Astrocyte (in vitro differentiated cells and primary cell): ENCODE data around the gene TBX2. TPM values are rescaled to one million over a fixed set of nuclear protein-coding genes. Genes with fewer than 3 reads are reported as not detected.

Experiments
- DNase-seq: peaks from one replicate; pipeline ENCODE4 v3.0.0-alpha.2; 2010; ENCODE audit warnings: low read depth
- FAIRE-seq: peaks from 2 replicates; lab custom pipeline; 2011; peaks lifted over from hg19 to GRCh38; lab: Jason Lieb, UNC
- H2AFZ ChIP-seq: 2 replicates; pipeline ENCODE4 v1.6.0; 2012; ENCODE audit warnings: low read depth, low read length, inconsistent platforms
- H3K27ac ChIP-seq: 2 replicates; pipeline ENCODE4 v1.5.1; 2011; ENCODE audit warnings: low read depth, low read length, inconsistent platforms
- H3K27me3 ChIP-seq: 2 replicates; pipeline ENCODE4 v1.6.0; 2011; ENCODE audit warnings: low read length, inconsistent platforms; ENCODE audit not compliant: insufficient read depth
- H3K36me3 ChIP-seq: 2 replicates; pipeline ENCODE4 v1.5.1; 2011; ENCODE audit warnings: low read length, inconsistent platforms; ENCODE audit not compliant: insufficient read depth
- H3K4me1 ChIP-seq: 2 replicates; pipeline ENCODE4 v1.5.1; 2011; ENCODE audit warnings: low read length, inconsistent platforms; ENCODE audit not compliant: insufficient read depth
- H3K4me2 ChIP-seq: 2 replicates; pipeline ENCODE4 v1.6.0; 2012; ENCODE audit warnings: low read length, inconsistent platforms
- H3K4me3 ChIP-seq: 2 replicates; pipeline ENCODE4 v1.5.1; 2011; ENCODE audit warnings: low read depth, mild to moderate bottlenecking, low read length, inconsistent platforms; ENCODE audit not compliant: insufficient read depth
- H3K79me2 ChIP-seq: 2 replicates; pipeline ENCODE4 v1.6.0; 2012; ENCODE audit warnings: mild to moderate bottlenecking, low read length, inconsistent platforms; ENCODE audit not compliant: insufficient read depth
- H3K9ac ChIP-seq: 2 replicates; pipeline ENCODE4 v1.6.0; 2012; ENCODE audit warnings: mild to moderate bottlenecking, low read length, inconsistent platforms
- H3K9me3 ChIP-seq: 2 replicates; pipeline ENCODE4 v1.5.1; 2012; ENCODE audit warnings: low read depth, mild to moderate bottlenecking, low read length, inconsistent platforms; ENCODE audit not compliant: insufficient read depth
- H4K20me1 ChIP-seq: 2 replicates; pipeline ENCODE4 v1.6.0; 2012; ENCODE audit warnings: low read length, inconsistent platforms; ENCODE audit not compliant: insufficient read depth
- H3K27ac Mint-ChIP-seq: one replicate; pipeline ENCODE4 v1.8.0; 2021; ENCODE audit warnings: mild to moderate bottlenecking, mixed read lengths; ENCODE audit not compliant: unreplicated experiment
- H3K27me3 Mint-ChIP-seq: one replicate; pipeline ENCODE4 v1.8.0; 2021; ENCODE audit warnings: low read depth, mixed read lengths; ENCODE audit not compliant: unreplicated experiment
- H3K36me3 Mint-ChIP-seq: one replicate; pipeline ENCODE4 v1.8.0; 2021; ENCODE audit warnings: low read depth, mixed read lengths; ENCODE audit not compliant: unreplicated experiment
- H3K4me1 Mint-ChIP-seq: one replicate; pipeline ENCODE4 v1.8.0; 2021; ENCODE audit warnings: low read depth, mixed read lengths; ENCODE audit not compliant: unreplicated experiment
- H3K4me3 Mint-ChIP-seq: one replicate; pipeline ENCODE4 v1.8.0; 2021; ENCODE audit warnings: mild to moderate bottlenecking, moderate library complexity, mixed read lengths; ENCODE audit not compliant: unreplicated experiment
- H3K9me3 Mint-ChIP-seq: one replicate; pipeline ENCODE4 v1.8.0; 2021; ENCODE audit warnings: mild to moderate bottlenecking, mixed read lengths; ENCODE audit not compliant: unreplicated experiment
- CTCF ChIP-seq: IDR thresholded peaks from 2 replicates; pipeline ENCODE4 v1.5.1; 2011; ENCODE audit warnings: low read depth, mild to moderate bottlenecking, inconsistent platforms, low read length, moderate library complexity; ENCODE audit not compliant: insufficient read depth
- EZH2 ChIP-seq: IDR thresholded peaks from 2 replicates; pipeline ENCODE4 v1.6.1; 2012; ENCODE audit warnings: mild to moderate bottlenecking, low read length, inconsistent platforms; ENCODE audit not compliant: insufficient read depth
- total RNA-seq: library from RNA; stranded (reverse); gene quantifications from 2 replicates; pipeline ENCODE4 v1.2.1, GENCODE V29; 2021

TBX2 gene
- total RNA-seq, 1 donor from 2014 or later: 0.50 TPM

GRCh38 chr17:61442878-61443474 is 43.3 kb downstream of the TBX2 start:
- Histone ChIP-seq H2AFZ (no peak overlapping the region), H3K4me2 (no peak overlapping the region)
- H3K27me3 Mint-ChIP-seq: peaks cover 38% of the 10 kb centered on the region

GRCh38 chr17:61443475-61443882 is 43.8 kb downstream of the TBX2 start:
- Histone ChIP-seq H3K4me2 (no peak overlapping the region), H3K27ac (no peak overlapping the region), H3K27me3 (peaks cover 24% of the 10 kb centered on the region), H3K36me3 (no peaks in the 10 kb centered on the region), H3K9me3 (no peaks in the 10 kb centered on the region), H3K9ac (no peak overlapping the region), H2AFZ (no peak overlapping the region), H3K4me3 (no peak overlapping the region), H3K79me2 (no peaks in the 10 kb centered on the region), H4K20me1 (no peaks in the 10 kb centered on the region), H3K4me1 (peaks cover 2% of the 10 kb centered on the region)
- peaks cover 10% of the 10 kb centered on the region for H3K9me3 Mint-ChIP-seq
- H3K36me3 Mint-ChIP-seq: peaks cover 3% of the 10 kb centered on the region
- H3K27me3 Mint-ChIP-seq: peaks cover 43% of the 10 kb centered on the region
- DNase-seq (no peak), FAIRE-seq (no peak)
- no peak for TF ChIP-seq EZH2
- no peak for TF ChIP-seq CTCF
- H3K27ac Mint-ChIP-seq: no peak overlapping the region
- no peak overlapping the region for H3K4me3 Mint-ChIP-seq
- H3K4me1 Mint-ChIP-seq: no peaks in the 10 kb centered on the region

More at GRCh38 chr17:61442878-61443474, 43.3 kb downstream of the TBX2 start:
- no peak for FAIRE-seq
- TF ChIP-seq CTCF: no peak
- no peak for TF ChIP-seq EZH2
- no peak overlapping the region for H3K4me3 Mint-ChIP-seq
- no peak overlapping the region for H3K27ac Mint-ChIP-seq
- H3K27me3 ChIP-seq: peaks cover 27% of the 10 kb centered on the region
- no peak for DNase-seq
- no peaks in the 10 kb centered on the region for H3K36me3 ChIP-seq
- peaks cover 3% of the 10 kb centered on the region for H3K9me3 ChIP-seq
- peaks cover 10% of the 10 kb centered on the region for H3K9me3 Mint-ChIP-seq
- no peak overlapping the region for H3K9ac ChIP-seq
- no peak overlapping the region for H3K27ac ChIP-seq
- no peaks in the 10 kb centered on the region for H4K20me1 ChIP-seq
- peaks cover 3% of the 10 kb centered on the region for H3K36me3 Mint-ChIP-seq
- H3K4me1 Mint-ChIP-seq: no peaks in the 10 kb centered on the region
- no peaks in the 10 kb centered on the region for H3K79me2 ChIP-seq
- peaks cover 2% of the 10 kb centered on the region for H3K4me1 ChIP-seq
- H3K4me3 ChIP-seq: no peak overlapping the region

- no peak overlapping the region for H3K4me2 ChIP-seq
- H3K27ac ChIP-seq: no peak overlapping the region
- peaks cover 10% of the 10 kb centered on the region for H3K9me3 Mint-ChIP-seq
- no peak overlapping the region for H3K27ac Mint-ChIP-seq
- FAIRE-seq (no peak), DNase-seq (no peak)
- H3K36me3 Mint-ChIP-seq: peaks cover 3% of the 10 kb centered on the region
- H3K9ac ChIP-seq: no peak overlapping the region
- no peaks in the 10 kb centered on the region for H3K79me2 ChIP-seq
- peaks cover 2% of the 10 kb centered on the region for H3K4me1 ChIP-seq
- no peaks in the 10 kb centered on the region for H3K4me1 Mint-ChIP-seq
- no peak overlapping the region for H3K4me3 ChIP-seq
- no peaks in the 10 kb centered on the region for H3K36me3 ChIP-seq
- no peak overlapping the region for H3K4me3 Mint-ChIP-seq
- no peaks in the 10 kb centered on the region for H4K20me1 ChIP-seq
- H3K9me3 ChIP-seq: no peaks in the 10 kb centered on the region
- TF ChIP-seq EZH2 (no peak), CTCF (no peak)
- H3K27me3 ChIP-seq: peaks cover 24% of the 10 kb centered on the region
- peaks cover 45% of the 10 kb centered on the region for H3K27me3 Mint-ChIP-seq
- no peak overlapping the region for H2AFZ ChIP-seq
Measured at GRCh38 chr17:61444075-61444474, 44.4 kb downstream of the TBX2 start.
